Activated naive CD8-positive, alpha-beta T cell treated with anti-CD3 and anti-CD28 coated beads, Interleukin-2, amount 50 U/mL, for 24 hours (primary cell): ENCODE measurements around the gene NELL1.

ENCODE experiments used
- ATAC-seq: fragments of 150-1000 bp; cut with Tn5 transposase; one replicate; pipeline ENCODE4 v1.10.0; 2021
- DNase-seq: peaks from one replicate; pipeline ENCODE4 v3.0.0; 2021
- H3K27ac Mint-ChIP-seq: one replicate; pipeline ENCODE4 v1.8.0; 2021; ENCODE audit warnings: mild to moderate bottlenecking, mixed read lengths
- H3K27me3 Mint-ChIP-seq: one replicate; pipeline ENCODE4 v1.8.0; 2021; ENCODE audit warnings: mixed read lengths
- H3K36me3 Mint-ChIP-seq: one replicate; pipeline ENCODE4 v1.8.0; 2021; ENCODE audit warnings: low read depth, mixed read lengths
- H3K4me1 Mint-ChIP-seq: one replicate; pipeline ENCODE4 v1.8.0; 2021; ENCODE audit warnings: mixed read lengths
- H3K4me3 Mint-ChIP-seq: one replicate; pipeline ENCODE4 v1.8.0; 2021; ENCODE audit warnings: mild to moderate bottlenecking, moderate library complexity, mixed read lengths
- H3K9me3 Mint-ChIP-seq: one replicate; pipeline ENCODE4 v1.8.0; 2021; ENCODE audit warnings: mixed read lengths

The NELL1 gene

DNA sequence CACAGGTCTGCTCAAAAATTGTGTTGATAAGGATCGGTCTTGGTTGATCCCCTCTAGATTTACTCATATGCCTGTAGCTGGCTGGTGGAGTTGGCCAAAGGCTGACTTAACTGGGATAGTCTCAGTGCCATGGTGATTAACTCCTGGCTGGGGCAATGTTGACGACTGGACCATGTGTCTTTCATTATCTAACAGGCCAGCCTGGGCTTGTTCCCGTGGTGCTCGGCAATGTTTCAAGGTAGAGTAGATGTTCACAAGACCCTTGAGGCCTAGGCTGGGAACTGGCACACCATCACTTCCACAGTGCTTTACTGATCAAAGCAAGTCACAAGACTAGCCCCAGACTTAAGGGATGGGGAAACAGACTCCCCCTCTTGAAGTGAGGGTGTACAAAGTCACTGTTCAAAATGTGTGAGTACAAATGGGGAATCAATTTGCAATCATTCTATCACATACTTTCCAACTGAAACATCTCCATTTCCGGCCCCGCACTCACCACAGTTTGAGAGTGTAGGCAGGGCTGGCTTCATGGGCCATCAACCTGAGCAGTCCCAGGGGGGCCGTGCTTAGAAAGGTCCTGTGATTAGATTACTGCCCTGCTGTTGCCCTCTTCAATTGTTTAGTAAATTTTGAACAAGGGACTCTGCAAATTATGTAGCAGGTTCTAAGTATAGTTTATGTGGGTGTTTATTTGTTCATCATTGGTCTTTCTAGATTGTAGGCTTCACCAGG lies 240.8 kb downstream of the NELL1 start:
- Mint-ChIP-seq H3K27ac (no peak overlapping the region), H3K4me3 (no peak overlapping the region)

DNA sequence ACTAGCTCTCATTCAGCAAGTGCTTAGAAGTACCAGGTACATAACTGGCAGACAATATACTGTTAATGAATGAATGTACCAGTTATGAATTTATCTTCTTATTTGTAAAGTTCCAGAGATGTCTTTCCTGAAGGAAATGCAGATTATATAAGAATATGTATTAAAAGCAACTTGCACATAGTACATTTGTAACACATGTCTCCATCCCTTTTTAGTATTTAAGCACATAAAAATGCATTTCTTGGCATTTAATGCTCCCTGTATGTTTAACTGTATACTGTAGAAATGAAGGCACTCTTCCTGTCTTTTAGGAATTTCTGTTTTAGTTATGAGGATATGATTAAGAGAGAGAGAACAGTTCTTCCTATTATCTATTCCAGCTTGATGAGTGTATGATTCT lies 241.3 kb downstream of the NELL1 start:
- Mint-ChIP-seq H3K27ac (no peak overlapping the region), H3K27me3 (no peaks in the 10 kb centered on the region), H3K9me3 (peaks cover 16% of the 10 kb centered on the region), H3K36me3 (no peaks in the 10 kb centered on the region), H3K4me1 (no peaks in the 10 kb centered on the region), H3K4me3 (no peak overlapping the region)
- ATAC-seq (no peak), DNase-seq (no peak)

More for the DNA sequence above, 240.8 kb downstream of the NELL1 start:
- H3K36me3 Mint-ChIP-seq, result no peaks in the 10 kb centered on the region
- ATAC-seq (no peak), DNase-seq (no peak)
- no peaks in the 10 kb centered on the region for H3K4me1 Mint-ChIP-seq
- peaks cover 20% of the 10 kb centered on the region for H3K9me3 Mint-ChIP-seq
- H3K27me3 Mint-ChIP-seq, result no peaks in the 10 kb centered on the region

DNA sequence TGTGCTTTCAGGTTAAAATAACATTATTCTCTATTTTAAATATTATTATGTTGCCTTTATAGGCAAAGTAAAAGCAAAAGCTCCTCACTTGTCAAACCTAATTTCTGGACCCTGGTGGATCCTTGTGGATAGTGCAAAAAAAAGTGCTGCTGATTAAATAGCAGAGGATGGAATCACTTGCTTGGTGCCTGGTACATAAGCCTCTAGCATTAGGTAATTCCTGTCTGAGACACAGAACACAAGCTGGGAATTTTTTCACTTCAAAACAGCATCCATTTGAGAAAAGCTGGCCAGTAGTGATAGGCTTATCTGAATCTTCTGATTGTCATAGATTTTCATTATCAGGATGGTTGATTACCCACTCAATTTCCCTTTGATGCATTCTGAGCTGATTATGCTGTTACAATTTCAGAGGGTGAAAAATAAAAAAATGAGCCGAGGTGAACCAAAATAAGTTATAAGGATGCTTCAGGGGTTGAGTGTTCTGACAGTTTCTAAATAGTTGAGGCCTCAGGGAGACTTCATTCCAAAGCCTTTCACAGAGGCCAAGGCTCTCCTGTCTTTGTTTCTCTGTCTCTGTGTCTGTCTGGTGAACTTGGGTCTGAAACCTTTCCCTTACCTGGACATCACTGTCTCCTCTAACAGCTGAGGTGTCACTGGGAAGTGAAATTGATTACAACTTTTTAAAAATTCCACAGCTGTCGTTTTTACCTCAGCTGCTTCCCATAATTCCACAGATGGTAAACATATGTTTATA lies 242.9 kb downstream of the NELL1 start:
- H3K4me3 Mint-ChIP-seq, result no peak overlapping the region
- no peaks in the 10 kb centered on the region for H3K4me1 Mint-ChIP-seq
- no peak for DNase-seq
- no peaks in the 10 kb centered on the region for H3K27me3 Mint-ChIP-seq
- H3K9me3 Mint-ChIP-seq, result peaks cover 9% of the 10 kb centered on the region
- H3K36me3 Mint-ChIP-seq, result no peaks in the 10 kb centered on the region
- no peak for ATAC-seq
- no peak overlapping the region for H3K27ac Mint-ChIP-seq

DNA sequence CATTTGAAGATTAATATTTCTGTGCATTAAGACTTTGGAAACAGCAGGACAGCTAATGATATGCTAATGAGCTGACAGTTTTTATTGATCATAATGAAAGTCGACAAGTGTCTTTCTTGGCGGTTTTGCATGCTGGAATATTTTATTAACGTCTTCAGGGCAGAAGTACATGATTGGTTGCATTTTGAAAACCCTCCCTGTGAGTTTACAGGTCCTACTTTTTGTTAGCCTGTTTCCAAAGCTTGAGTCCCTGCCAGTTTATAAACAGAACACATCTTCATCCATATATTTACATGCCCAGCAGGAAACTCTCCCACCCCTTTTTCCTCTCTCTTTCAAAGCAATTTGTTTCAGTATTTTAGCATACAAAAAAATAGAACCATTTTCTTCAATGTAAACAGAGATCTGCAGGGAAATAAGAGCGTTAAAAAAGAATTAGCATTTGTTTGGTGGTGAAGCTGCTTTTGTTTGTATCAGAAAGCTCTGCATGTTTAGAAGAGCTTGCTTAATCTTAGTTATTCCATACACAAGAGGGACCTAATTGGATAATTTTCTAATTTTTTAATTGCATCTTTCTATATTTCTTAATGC lies 243.6 kb downstream of the NELL1 start:
- Mint-ChIP-seq H3K27ac (no peak overlapping the region), H3K4me1 (no peaks in the 10 kb centered on the region), H3K4me3 (no peak overlapping the region), H3K36me3 (no peaks in the 10 kb centered on the region), H3K9me3 (peaks cover 3% of the 10 kb centered on the region), H3K27me3 (no peaks in the 10 kb centered on the region)
- no peak for DNase-seq
- ATAC-seq, result no peak

DNA sequence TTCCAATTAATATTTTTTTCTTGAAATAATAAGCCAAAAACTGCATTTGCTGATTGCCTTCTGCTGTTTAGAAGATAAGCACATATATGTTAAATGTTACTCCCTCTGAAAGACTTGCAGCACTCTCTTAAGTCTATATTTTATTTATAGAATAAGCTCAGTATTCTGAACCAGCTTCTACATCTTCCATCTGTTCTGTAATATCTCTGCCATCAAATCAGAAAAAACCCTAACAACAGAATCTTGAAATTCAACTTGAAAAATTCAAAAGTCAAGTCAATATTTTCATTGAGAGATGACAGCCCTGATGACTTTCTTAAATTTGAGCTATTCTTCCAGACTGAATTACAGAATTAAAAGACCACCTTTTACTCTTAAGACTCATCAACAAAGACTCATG lies 247.9 kb downstream of the NELL1 start:
- no peak for ATAC-seq

DNA sequence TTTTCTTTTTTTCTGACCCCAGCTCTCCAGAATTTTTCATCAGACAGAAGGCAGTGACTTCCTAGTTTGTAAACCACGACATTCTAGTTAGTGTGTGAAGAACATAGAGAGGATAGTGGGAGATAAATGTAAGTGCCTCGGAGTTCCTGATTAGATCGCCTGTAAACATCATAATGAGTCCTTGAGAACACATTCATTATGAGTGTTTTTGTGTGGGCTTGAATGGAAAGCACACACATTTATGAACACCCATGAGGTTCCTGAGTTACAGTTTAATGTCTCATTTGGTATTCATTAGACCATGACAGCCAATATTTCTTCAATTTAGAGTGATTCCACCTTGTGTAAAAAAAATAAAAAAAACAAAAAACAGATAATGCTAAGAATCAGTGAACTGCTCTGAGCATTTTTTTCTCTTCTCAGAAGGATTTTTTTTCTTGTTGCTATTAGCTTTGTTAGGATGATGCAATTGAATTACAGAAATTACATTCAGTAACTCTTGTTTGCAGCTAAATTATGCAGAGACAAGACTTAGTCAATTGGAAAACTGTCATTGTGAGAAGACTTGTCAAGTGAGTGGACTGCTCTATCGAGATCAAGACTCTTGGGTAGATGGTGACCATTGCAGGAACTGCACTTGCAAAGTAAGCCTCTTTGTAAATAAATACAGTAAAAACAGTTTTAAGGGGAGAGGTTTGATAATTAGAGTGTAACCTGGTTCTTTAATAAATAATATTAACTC lies 257.6 kb downstream of the NELL1 start:
- ATAC-seq (no peak), DNase-seq (no peak)
- H3K9me3 Mint-ChIP-seq, result no peaks in the 10 kb centered on the region
- no peaks in the 10 kb centered on the region for H3K36me3 Mint-ChIP-seq
- H3K27me3 Mint-ChIP-seq, result no peaks in the 10 kb centered on the region
- no peak overlapping the region for H3K27ac Mint-ChIP-seq
- no peak overlapping the region for H3K4me3 Mint-ChIP-seq
- no peaks in the 10 kb centered on the region for H3K4me1 Mint-ChIP-seq

More for the DNA sequence above, 247.9 kb downstream of the NELL1 start:
- no peak overlapping the region for H3K27ac Mint-ChIP-seq
- no peak for DNase-seq
- H3K27me3 Mint-ChIP-seq, result no peaks in the 10 kb centered on the region
- no peaks in the 10 kb centered on the region for H3K9me3 Mint-ChIP-seq
- no peaks in the 10 kb centered on the region for H3K4me1 Mint-ChIP-seq
- no peak overlapping the region for H3K4me3 Mint-ChIP-seq
- no peaks in the 10 kb centered on the region for H3K36me3 Mint-ChIP-seq

DNA sequence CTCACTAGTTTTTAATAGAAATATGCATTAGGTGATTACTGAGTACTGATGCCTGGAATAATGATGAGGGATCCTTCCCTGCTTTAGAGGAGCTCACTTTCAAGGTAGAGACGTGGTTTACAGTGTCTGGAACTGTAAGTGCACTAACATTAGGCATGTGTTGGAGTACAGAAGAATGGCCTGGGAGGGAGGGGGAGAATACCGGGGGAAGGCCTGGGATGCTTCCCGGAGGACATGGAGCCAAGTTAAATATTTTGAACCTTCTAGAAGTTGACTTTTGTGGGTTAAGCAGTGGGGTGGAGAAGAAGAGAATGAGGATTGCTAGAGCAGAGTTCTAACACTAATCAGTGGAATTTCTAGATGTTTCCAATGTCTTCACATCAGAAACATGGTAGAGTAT lies 261.6 kb downstream of the NELL1 start:
- H3K36me3 Mint-ChIP-seq, result no peaks in the 10 kb centered on the region
- H3K4me3 Mint-ChIP-seq, result no peak overlapping the region
- H3K9me3 Mint-ChIP-seq, result no peaks in the 10 kb centered on the region
- H3K4me1 Mint-ChIP-seq, result no peaks in the 10 kb centered on the region
- no peak overlapping the region for H3K27ac Mint-ChIP-seq
- ATAC-seq (no peak), DNase-seq (no peak)
- no peaks in the 10 kb centered on the region for H3K27me3 Mint-ChIP-seq

DNA sequence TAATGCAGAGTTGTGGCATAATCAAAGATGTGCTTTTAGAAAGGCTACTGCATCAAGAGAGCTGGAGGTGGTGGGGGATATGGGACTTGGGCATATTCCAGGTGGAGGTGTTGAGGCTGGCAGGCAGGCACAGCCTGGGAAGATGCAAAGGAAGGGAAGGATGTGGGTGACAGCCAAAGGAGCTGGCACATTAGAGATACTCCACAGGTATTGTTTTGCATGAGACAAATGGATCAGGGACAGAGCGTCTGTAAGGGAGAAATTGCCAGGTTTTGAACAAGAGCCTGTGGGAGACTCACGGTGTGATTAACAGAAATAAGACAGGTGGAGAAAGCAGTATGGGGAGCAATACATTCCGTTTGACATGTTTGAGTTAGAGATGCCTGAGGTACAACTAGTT lies 263.7 kb downstream of the NELL1 start:
- Mint-ChIP-seq H3K27me3 (no peaks in the 10 kb centered on the region), H3K36me3 (no peaks in the 10 kb centered on the region), H3K27ac (no peak overlapping the region), H3K4me3 (no peak overlapping the region), H3K9me3 (no peaks in the 10 kb centered on the region), H3K4me1 (no peaks in the 10 kb centered on the region)
- DNase-seq, result no peak
- no peak for ATAC-seq

DNA sequence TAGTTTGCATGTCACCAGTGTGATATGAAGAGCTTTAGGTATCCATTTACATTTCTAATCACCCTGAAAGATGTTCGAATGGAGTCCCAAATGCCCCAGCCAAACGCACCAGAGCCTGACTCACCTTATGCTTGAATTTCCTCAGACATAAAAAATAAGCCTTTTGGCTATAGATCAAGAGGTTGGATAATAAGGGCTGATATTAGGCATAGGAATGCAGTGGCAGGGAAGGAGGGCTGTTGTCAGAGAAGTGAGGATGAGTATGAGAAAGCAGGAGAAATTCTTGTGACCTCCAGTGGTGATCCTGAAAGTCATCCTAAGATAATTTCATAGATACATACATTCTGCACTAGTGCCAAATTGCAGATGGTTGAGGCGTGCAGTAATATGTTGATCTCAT lies 264.6 kb downstream of the NELL1 start:
- DNase-seq (no peak), ATAC-seq (no peak)
- Mint-ChIP-seq H3K27ac (no peak overlapping the region), H3K36me3 (no peaks in the 10 kb centered on the region), H3K4me1 (no peaks in the 10 kb centered on the region), H3K4me3 (no peak overlapping the region), H3K27me3 (no peaks in the 10 kb centered on the region), H3K9me3 (no peaks in the 10 kb centered on the region)

DNA sequence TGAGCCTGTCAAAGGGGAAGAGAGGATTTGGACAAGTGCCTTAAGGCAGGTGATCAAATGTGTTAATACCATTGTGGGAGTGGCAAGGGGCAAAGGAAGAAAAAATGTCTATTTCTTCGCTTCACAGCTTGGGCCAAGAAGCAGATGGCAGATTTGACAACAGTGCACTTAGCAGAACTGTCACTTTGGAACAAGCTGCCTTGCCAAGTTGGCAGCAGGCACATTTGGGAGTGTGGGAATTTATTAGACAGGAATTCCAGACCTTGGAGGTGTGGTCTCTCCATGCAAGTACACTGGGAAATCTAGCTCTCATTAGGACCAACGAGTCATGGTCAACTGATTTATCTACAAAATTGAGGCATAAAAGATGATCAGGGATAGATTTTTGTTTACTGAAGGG lies 265.1 kb downstream of the NELL1 start:
- Mint-ChIP-seq H3K27me3 (no peaks in the 10 kb centered on the region), H3K36me3 (no peaks in the 10 kb centered on the region), H3K4me3 (no peak overlapping the region), H3K4me1 (no peaks in the 10 kb centered on the region), H3K27ac (no peak overlapping the region), H3K9me3 (no peaks in the 10 kb centered on the region)
- no peak for ATAC-seq
- no peak for DNase-seq

DNA sequence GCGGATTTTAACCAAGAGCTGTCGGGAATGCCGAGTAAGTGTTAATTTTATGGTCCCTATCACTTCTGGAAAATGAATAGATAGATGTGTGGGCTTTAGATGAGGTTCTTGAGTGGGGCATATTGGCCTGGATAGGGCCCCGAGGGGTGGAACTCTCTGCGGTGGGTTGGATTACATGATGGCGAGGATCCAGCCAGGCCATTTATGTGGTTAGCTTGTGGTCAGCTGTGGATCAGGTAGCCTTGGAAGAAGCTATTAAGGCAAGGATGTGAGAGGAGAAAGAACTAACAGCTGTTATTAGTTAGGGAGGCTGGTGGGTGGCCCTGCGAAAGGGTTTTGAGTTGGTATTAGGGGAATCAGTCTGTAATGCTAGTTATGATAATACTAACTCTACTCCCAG lies 268.4 kb downstream of the NELL1 start:
- DNase-seq, result no peak
- Mint-ChIP-seq H3K4me3 (no peak overlapping the region), H3K4me1 (no peaks in the 10 kb centered on the region), H3K27ac (no peak overlapping the region), H3K36me3 (no peaks in the 10 kb centered on the region), H3K27me3 (no peaks in the 10 kb centered on the region), H3K9me3 (no peaks in the 10 kb centered on the region)
- no peak for ATAC-seq

DNA sequence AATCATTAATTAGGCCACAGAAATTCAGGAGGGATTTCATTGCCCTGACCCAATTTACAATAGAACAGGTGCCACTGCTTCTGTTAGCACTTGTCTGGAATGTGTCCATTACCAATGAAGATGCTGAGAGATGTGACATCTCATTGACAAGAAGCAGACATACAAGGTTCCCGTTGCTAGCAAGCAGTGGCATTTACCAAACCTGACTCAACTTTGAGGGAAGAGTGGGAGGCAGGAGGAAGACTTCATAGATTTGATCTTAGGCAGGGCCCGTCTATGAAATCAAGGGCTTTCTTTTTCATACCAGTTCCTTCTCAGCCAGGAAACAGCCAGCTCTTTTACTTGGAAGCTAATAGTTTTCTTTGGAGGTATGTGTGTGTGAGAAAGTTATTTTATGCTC lies 280.2 kb downstream of the NELL1 start:
- no peaks in the 10 kb centered on the region for H3K27me3 Mint-ChIP-seq
- peaks cover 3% of the 10 kb centered on the region for H3K9me3 Mint-ChIP-seq
- H3K4me3 Mint-ChIP-seq, result no peak overlapping the region
- H3K4me1 Mint-ChIP-seq, result no peaks in the 10 kb centered on the region
- ATAC-seq, result no peak
- no peaks in the 10 kb centered on the region for H3K36me3 Mint-ChIP-seq
- no peak for DNase-seq
- H3K27ac Mint-ChIP-seq, result no peak overlapping the region

DNA sequence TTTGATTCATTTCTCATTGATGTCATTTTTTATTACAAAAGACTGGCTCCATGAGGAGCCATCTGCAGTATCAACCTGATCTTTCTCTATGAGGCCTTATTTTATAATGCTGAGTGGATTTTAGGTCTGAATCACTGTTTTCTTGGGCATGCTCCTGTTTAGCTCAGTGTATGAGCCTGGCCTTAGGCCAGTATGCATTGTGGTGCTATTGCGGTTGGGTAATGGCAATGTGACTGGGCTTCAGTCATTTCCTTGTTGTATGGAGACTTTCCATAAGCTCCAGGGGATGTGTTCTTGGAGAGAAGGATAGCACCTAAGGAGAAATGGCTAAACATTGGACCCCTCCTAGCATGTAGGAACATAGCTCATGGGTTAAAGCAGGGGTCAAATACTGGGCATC lies 293.2 kb downstream of the NELL1 start:
- H3K27ac Mint-ChIP-seq, result no peak overlapping the region
- no peaks in the 10 kb centered on the region for H3K27me3 Mint-ChIP-seq
- DNase-seq (no peak), ATAC-seq (no peak)
- peaks cover 7% of the 10 kb centered on the region for H3K9me3 Mint-ChIP-seq
- H3K36me3 Mint-ChIP-seq, result no peaks in the 10 kb centered on the region
- H3K4me1 Mint-ChIP-seq, result no peaks in the 10 kb centered on the region
- H3K4me3 Mint-ChIP-seq, result no peak overlapping the region

DNA sequence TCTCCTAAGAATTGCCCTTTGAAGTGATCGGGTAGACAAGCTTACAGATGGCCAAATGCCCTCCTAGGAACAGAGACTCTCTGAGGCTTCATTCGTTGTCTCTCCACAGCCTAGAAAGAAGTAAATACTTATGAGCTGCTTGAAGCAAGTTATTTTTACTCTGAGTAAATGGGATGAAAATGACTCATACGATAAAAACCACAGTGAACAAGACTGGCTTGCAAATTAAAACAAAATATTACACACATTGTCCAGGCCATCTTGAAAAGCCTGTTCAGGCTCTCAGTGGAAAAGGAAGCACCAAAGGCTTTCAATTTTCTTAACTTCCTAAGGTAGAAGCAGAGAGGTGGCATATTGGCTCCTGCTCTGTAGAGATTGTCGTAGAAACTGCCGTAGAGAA lies 294.2 kb downstream of the NELL1 start:
- H3K9me3 Mint-ChIP-seq, result peaks cover 7% of the 10 kb centered on the region
- ATAC-seq, result no peak

DNA sequence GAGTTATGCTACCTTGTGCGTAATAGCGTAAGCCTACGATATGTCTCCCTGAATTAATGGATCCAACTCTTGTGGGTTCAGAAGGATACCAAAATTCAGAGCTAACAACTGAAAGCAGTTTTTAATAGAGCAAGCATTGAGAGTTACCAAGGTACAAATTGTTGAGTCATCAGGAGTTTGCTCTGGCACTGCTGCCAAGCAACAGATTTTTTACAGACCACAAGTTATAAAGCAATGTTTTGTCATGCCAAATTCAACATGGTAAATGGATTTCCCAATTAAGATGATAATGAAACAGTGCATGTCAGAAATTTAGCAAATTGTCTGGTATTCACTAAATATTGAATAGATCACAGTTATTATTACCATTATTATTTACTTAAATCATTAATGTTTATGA lies 295.6 kb downstream of the NELL1 start:
- ATAC-seq (no peak), DNase-seq (no peak)
- Mint-ChIP-seq H3K27me3 (no peaks in the 10 kb centered on the region), H3K4me1 (no peaks in the 10 kb centered on the region), H3K36me3 (no peaks in the 10 kb centered on the region), H3K27ac (no peak overlapping the region), H3K9me3 (peaks cover 7% of the 10 kb centered on the region), H3K4me3 (no peak overlapping the region)

More for the DNA sequence above, 294.2 kb downstream of the NELL1 start:
- no peak overlapping the region for H3K27ac Mint-ChIP-seq
- H3K36me3 Mint-ChIP-seq, result no peaks in the 10 kb centered on the region
- H3K4me1 Mint-ChIP-seq, result no peaks in the 10 kb centered on the region
- DNase-seq, result no peak
- H3K4me3 Mint-ChIP-seq, result no peak overlapping the region
- no peaks in the 10 kb centered on the region for H3K27me3 Mint-ChIP-seq
